ENCODE results near the gene PTPRG. TPM values are rescaled to one million over a fixed set of nuclear protein-coding genes. Genes with fewer than 3 reads are reported as not detected.

PTPRG gene
- total and polyA plus RNA-seq, 11 donors: 8.0 to 48.5 (median 35.4) TPM

DNA sequence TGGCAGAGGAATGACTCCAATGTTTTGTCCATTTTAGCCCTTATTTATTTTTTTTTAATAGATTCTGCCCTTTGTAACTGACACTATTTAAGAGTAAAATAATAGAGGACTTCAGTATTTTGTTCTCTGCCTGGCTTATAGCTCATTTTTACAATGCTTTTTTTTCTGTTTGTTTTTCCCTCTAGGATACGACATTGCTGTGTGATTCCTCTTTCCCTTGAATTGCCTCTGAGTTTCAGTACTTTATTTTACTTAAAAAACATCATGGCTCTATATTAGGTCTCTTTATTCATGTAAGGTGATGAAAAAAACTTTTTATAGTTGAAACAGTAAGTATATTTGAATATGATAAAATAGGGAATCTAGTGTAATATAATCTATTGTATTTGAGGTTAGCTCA lies 179.1 kb downstream of the PTPRG start:
- no peaks in the 10 kb centered on the region for H3K27me3 ChIP-seq
- no peak overlapping the region for H3K4me3 ChIP-seq
- H3K4me1 ChIP-seq: peaks cover 0 to 45% (median 15%) of the 10 kb centered on the region in 12 donors
- ATAC-seq (no peak), DNase-seq (no peak)
- no peaks in the 10 kb centered on the region for H3K9me3 ChIP-seq
- WGBS, 4 donors: 49 to 60% (median 56%) methylated on average over 1 of the region's 1 CpG
- TF ChIP-seq, protein P1, sequence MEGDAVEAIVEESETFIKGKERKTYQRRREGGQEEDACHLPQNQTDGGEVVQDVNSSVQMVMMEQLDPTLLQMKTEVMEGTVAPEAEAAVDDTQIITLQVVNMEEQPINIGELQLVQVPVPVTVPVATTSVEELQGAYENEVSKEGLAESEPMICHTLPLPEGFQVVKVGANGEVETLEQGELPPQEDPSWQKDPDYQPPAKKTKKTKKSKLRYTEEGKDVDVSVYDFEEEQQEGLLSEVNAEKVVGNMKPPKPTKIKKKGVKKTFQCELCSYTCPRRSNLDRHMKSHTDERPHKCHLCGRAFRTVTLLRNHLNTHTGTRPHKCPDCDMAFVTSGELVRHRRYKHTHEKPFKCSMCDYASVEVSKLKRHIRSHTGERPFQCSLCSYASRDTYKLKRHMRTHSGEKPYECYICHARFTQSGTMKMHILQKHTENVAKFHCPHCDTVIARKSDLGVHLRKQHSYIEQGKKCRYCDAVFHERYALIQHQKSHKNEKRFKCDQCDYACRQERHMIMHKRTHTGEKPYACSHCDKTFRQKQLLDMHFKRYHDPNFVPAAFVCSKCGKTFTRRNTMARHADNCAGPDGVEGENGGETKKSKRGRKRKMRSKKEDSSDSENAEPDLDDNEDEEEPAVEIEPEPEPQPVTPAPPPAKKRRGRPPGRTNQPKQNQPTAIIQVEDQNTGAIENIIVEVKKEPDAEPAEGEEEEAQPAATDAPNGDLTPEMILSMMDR (IDR thresholded peaks at IDR 0.05): no peak
- TF ChIP-seq POLR2A (IDR thresholded peaks at IDR 0.05): no peak
- H3K36me3 ChIP-seq: no peaks in the 10 kb centered on the region
- no peak overlapping the region for H3K27ac ChIP-seq
- intact Hi-C loops (cut with DNase I): no loop called here

DNA sequence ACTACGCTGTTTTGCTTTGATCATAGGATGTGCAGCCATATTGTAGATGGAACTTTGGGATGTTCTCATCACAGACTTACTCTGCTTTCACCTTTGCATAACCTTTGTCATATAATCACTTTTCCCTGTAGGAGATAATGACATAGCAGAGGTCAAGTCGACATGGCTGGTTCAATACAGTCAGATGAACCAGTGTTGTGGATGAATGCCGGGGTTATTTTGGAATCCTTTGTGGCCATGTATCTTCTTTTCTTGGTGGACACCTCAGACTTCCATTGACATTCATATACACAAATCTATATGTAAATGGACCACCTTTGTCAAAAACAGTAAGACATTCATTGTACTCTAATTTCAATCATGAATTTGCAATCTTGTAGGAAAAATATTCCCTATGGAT lies 180.2 kb downstream of the PTPRG start:
- Histone ChIP-seq H3K27me3 (no peaks in the 10 kb centered on the region), H3K4me1 (peaks cover 0 to 36% (median 13%) of the 10 kb centered on the region in 12 donors), H3K36me3 (no peaks in the 10 kb centered on the region), H3K27ac (no peak overlapping the region), H3K4me3 (no peak overlapping the region), H3K9me3 (no peaks in the 10 kb centered on the region)
- DNase-seq (no peak), ATAC-seq (no peak)
- WGBS, 4 donors: 88 to 93% (median 90%) methylated on average over 3 of the region's 3 CpGs
- TF ChIP-seq POLR2A (IDR thresholded peaks at IDR 0.05): no peak
- TF ChIP-seq, protein P1 (IDR thresholded peaks at IDR 0.05): no peak
- intact Hi-C loops (cut with DNase I): no loop called here

DNA sequence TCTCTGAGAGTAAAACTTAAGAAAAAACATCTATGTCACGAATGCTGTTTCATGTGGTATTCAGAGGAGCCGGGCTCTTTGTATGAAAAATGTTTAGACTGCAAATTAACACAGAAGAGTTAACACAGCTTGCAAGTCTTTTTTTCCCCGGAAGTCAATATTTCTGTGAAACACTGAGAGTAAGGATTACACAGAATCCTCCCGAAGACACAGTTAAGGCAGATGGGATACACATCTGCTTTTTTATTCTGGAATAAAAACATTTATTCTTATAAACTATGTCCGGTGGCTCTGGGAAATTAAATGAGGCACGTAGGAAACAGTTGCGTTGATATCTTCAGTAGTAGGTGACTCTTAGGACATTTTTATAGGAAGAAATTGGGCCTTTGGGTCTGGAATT lies 180.6 kb downstream of the PTPRG start:
- TF ChIP-seq, protein P1 (IDR thresholded peaks at IDR 0.05): no peak
- TF ChIP-seq POLR2A (IDR thresholded peaks at IDR 0.05): no peak
- no peak for ATAC-seq
- Histone ChIP-seq H3K27me3 (no peaks in the 10 kb centered on the region), H3K36me3 (no peaks in the 10 kb centered on the region), H3K27ac (no peak overlapping the region), H3K4me3 (no peak overlapping the region), H3K4me1 (peaks cover 0 to 34% (median 13%) of the 10 kb centered on the region in 12 donors), H3K9me3 (no peaks in the 10 kb centered on the region)
- DNase-seq: no peak
- 68 to 76% (median 71%) methylated on average over 7 of the region's 7 CpGs for WGBS, 4 donors
- intact Hi-C loops (cut with DNase I): no loop called here

DNA sequence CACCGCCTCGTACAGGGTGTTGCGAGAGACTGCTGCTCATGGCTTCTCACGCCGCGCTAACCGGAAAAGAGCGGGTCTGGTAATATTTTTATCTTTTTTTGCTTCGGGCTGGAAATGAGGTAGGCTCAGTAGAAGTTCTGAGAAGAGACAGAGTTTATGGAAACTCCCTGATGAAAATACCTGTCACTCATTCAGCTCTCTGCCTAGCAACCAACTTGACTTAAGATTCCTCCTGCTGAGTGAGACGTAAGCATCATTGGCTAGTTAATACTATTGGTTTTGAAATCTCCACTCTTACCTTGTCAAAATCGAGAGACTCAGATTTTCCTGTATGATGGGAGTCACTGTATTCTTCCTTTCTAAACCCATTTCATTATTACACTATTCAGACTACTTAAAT lies 181.7 kb downstream of the PTPRG start:
- WGBS, 4 donors: 94 to 98% (median 97%) methylated on average over 11 of the region's 11 CpGs
- Histone ChIP-seq H3K27me3 (no peaks in the 10 kb centered on the region), H3K27ac (no peak overlapping the region), H3K36me3 (no peaks in the 10 kb centered on the region), H3K4me1 (peaks cover 0 to 34% (median 13%) of the 10 kb centered on the region in 12 donors), H3K4me3 (no peak overlapping the region), H3K9me3 (no peaks in the 10 kb centered on the region)
- DNase-seq: no peak
- no peak for TF ChIP-seq POLR2A (IDR thresholded peaks at IDR 0.05)
- TF ChIP-seq, protein P1 (IDR thresholded peaks at IDR 0.05): no peak
- intact Hi-C loops (cut with DNase I): no loop called here
- no peak for ATAC-seq
